ENCODE results near the gene RNU7-1. TPM values are rescaled to one million over a fixed set of nuclear protein-coding genes. Genes with fewer than 3 reads are reported as not detected.
A peak's percentile ranks its signal among the peaks of the same experiment; 100 is the strongest.

The RNU7-1 gene
- total RNA-seq, 4 donors from 2014 or later, result not detected

DNA sequence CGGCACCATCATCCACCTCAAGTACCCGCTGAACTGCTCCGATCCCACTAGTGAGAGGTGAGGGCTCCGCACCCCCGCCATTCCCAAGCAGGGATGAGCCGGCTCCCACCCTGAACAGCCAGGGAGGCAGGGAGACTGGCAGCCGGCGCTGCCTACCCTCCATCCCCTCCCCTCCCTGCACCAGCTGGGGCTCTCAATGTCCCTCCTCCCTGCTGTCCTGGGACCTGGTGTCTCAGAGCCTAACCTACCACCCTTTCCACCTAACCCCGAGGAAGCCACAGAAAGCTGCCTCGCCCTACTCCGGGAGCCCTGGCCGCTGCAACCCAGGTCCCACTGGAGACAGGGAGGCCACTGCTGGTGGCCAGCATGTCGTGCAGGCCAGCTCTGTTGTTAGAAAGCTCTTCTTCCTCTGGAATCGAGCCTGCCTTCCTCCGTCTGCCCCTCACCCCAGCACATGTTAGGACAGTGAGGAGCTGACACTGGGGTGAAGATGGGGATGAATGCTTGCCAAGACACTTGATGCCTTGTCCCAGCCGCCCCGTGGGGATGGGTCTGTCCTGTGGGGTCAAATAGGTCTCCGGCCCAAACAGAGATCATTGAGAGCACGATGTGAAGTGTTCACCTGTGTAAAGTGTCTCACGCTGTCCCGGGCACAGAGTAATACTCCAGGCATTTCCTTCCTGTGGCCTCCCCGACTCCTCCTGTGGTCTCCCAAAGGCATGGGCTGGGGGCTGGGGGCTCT lies 8.7 kb downstream of the RNU7-1 start:
- DNase-seq, result peak in 1 of 3 donors; percentile 48
- H3K4me3 ChIP-seq, result peak overlapping the region; percentile 56 to 69 (median 59)

DNA sequence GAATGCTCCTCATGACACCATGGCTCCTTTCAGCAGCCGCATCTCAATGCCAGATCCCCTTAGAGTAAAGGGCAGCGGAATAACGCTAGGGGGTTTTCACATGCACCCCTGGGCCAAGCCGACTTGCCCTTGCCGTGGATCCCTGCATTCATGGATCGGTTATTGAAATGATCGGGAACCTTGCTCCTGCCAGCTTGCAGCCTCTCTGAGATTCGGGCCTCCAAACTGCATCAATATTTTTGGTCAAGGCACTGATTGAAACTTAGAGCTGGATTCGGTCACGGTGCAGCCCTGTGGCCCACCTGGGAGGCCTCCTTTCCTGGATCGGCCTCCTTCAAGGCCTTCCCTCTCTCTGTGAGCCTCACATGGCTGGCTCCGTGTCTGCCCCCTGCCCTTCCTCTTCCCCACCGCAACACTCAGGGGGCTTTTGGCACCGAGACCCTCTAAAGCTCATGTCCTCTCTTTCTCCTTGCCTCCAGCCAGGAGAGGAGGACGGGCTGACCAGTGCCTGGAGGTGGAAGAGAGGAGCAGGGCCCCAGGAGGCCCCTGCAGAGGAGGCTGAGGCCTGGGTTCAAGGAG lies 9.3 kb downstream of the RNU7-1 start:
- Histone ChIP-seq H3K36me3 (peaks cover 0 to 25% (median 0%) of the 10 kb centered on the region in 3 donors), H3K27me3 (no peaks in the 10 kb centered on the region), H3K4me1 (peaks cover 0 to 50% (median 33%) of the 10 kb centered on the region in 4 donors), H3K27ac (peak overlapping the region; percentile 85 to 89 (median 88)), H3K4me3 (peak overlapping the region; percentile 56 to 69 (median 59)), H3K9me3 (no peaks in the 10 kb centered on the region)
- TF ChIP-seq, protein P1, sequence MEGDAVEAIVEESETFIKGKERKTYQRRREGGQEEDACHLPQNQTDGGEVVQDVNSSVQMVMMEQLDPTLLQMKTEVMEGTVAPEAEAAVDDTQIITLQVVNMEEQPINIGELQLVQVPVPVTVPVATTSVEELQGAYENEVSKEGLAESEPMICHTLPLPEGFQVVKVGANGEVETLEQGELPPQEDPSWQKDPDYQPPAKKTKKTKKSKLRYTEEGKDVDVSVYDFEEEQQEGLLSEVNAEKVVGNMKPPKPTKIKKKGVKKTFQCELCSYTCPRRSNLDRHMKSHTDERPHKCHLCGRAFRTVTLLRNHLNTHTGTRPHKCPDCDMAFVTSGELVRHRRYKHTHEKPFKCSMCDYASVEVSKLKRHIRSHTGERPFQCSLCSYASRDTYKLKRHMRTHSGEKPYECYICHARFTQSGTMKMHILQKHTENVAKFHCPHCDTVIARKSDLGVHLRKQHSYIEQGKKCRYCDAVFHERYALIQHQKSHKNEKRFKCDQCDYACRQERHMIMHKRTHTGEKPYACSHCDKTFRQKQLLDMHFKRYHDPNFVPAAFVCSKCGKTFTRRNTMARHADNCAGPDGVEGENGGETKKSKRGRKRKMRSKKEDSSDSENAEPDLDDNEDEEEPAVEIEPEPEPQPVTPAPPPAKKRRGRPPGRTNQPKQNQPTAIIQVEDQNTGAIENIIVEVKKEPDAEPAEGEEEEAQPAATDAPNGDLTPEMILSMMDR (IDR thresholded peaks at IDR 0.05), result no peak
- DNase-seq, result no peak

More for the DNA sequence above, 8.7 kb downstream of the RNU7-1 start:
- no peak for TF ChIP-seq POLR2A (IDR thresholded peaks at IDR 0.05)
- TF ChIP-seq, protein P1 (IDR thresholded peaks at IDR 0.05), result no peak
- H3K27me3 ChIP-seq, result no peaks in the 10 kb centered on the region
- peak overlapping the region; percentile 85 to 89 (median 88) for H3K27ac ChIP-seq
- no peaks in the 10 kb centered on the region for H3K9me3 ChIP-seq
- peaks cover 0 to 19% (median 0%) of the 10 kb centered on the region in 3 donors for H3K36me3 ChIP-seq
- H3K4me1 ChIP-seq, result peaks cover 0 to 44% (median 32%) of the 10 kb centered on the region in 4 donors

DNA sequence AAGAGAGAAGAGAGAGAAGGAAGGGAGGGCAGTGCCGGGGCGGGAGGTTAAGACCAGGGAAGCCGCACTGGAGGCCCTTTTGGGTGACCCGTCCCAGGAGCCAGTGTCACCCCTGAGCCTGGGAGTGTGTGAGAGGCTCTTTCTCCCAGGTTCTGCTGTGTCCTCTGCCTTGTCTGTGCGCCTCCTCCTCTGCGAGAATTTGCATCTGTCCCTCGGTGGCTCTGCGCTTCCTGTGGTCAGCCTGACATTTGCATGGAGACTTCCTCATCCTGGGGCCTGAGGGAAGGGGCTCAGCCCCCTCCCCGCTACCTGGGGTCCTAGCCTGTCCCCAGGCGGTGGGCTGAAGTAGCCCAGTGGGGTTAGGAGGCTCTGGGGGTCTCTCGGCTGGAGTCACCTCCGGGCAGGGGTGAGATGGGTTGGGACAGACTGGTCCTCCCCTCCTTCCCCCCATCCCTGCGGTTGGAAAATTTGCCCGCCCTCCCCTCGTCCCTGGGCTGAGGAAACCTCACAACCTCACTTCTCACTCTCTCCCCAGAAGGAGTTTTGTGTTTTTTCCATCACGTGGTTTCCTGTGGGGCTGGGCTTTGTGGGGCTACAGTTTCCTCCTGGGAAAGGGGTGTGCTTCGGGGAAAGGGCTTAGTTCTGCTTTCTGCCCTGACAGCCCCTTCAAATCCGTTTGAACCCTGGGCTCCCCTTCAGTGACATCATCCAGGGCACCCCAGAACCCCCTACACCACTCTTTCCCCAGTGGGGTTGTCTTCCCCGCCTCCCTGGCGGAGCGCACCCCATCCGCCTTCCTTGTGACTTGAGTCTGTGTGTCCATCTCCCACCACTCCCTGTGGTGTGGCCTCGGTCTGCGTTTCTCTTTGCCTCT lies 10.1 kb downstream of the RNU7-1 start:
- no peaks in the 10 kb centered on the region for H3K9me3 ChIP-seq
- no peak for TF ChIP-seq POLR2A (IDR thresholded peaks at IDR 0.05)
- TF ChIP-seq, protein P1 (IDR thresholded peaks at IDR 0.05), result no peak
- peaks cover 0 to 25% (median 0%) of the 10 kb centered on the region in 3 donors for H3K36me3 ChIP-seq
- no peaks in the 10 kb centered on the region for H3K27me3 ChIP-seq
- H3K4me3 ChIP-seq, result peak overlapping the region; percentile 56 to 69 (median 59)
- H3K27ac ChIP-seq, result peak overlapping the region; percentile 85 to 89 (median 88)
- peak; percentile 59 to 91 (median 90) for DNase-seq
- peaks cover 0 to 58% (median 37%) of the 10 kb centered on the region in 4 donors for H3K4me1 ChIP-seq

DNA sequence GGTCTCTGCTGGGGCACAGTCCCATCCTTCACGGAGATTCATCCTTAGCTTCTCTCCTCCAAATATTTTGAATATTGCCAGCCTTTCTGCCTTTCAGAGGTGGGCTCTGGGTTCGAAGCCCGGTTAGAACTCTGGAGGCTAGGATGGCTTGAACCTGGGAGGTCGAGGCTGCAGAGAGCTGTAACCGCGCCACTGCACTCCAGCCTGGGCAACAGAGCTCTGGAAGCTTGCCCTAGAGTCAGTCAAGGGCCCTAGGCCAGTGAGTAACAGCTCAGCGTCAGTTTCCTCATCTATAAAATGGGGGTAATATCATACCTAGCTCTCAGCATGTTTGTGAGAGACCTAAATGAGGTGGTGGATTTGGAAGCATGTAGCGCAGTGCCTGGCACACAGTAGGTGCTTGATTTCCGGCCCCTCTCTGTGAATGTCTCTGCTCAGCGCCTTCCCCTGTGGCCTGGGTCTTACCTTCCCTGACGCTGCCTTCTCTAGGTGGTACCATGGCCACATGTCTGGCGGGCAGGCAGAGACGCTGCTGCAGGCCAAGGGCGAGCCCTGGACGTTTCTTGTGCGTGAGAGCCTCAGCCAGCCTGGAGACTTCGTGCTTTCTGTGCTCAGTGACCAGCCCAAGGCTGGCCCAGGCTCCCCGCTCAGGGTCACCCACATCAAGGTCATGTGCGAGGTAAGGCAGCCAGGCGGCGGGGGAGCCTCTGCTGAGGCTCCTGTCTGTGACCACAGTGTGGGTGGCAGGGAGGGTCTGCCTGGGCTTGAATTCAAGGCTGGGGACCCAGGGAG lies 10.9 kb downstream of the RNU7-1 start:
- H3K27me3 ChIP-seq, result no peaks in the 10 kb centered on the region
- peak in 1 of 3 donors; percentile 45 for DNase-seq
- peak overlapping the region in 3 of 4 donors; percentile 58 to 69 (median 60) for H3K4me3 ChIP-seq
- peak overlapping the region; percentile 56 to 89 (median 87) for H3K27ac ChIP-seq
- peaks cover 0 to 60% (median 39%) of the 10 kb centered on the region in 4 donors for H3K4me1 ChIP-seq
- H3K9me3 ChIP-seq, result no peaks in the 10 kb centered on the region
- TF ChIP-seq, protein P1 (IDR thresholded peaks at IDR 0.05), result no peak
- TF ChIP-seq POLR2A (IDR thresholded peaks at IDR 0.05), result no peak
- H3K36me3 ChIP-seq, result peaks cover 0 to 25% (median 0%) of the 10 kb centered on the region in 3 donors

Data from Peyer's patch (tissue), 4 donors.